ENCODE data around the gene ZNF672. TPM values are rescaled to one million over a fixed set of nuclear protein-coding genes. Genes with fewer than 3 reads are reported as not detected.

The ZNF672 gene
- total and polyA plus RNA-seq, 2 of the 13 experiments (the other 11 are each of a cell fraction or from before 2014, with no cell fraction given): 17.2 to 22.9 TPM

DNA sequence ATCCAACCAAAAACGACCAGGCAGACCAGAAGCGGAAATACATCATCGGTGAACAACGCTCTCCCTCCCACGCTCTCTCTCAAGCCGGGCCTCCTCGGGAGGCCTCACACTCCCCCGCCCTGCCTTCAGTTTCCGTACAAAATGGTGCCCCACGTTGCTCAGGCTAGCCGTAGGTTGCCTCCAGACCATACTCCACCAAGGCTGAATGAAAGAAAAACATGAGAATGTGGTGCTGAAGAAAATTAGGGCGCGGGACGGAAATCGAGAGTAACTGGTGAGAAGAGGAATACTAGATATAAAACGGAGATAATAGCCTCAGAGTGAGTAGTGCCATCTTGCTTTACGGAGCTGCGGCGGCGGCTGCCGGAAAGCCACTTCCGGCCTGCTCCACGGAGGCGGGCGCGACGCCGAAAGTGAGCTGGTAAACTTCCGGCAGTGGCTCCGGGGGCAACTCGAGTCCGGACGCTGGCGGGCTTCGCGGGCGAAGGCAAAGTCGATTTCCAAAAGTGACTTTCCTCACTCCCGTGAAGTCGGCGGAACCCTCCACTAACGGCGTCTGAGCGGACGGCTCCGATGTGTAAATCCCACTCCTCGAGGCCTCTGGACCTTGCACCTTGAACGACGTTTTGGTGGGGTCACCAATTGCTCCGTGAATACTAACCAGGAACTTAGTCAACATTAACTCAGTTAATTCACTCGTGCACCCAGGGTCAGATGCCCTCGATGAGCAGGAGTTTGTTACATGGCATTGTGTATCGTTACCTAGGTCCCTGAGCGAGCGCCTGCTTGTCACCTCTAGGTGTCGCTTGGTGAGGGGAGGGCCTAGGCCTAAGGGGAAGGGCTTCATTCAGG, 11.9 kb upstream of the ZNF672 start, which contains the start of gene SH3BP5L (continued):
- peak; percentile 25; the same call in 1 of the 2 replicates for TF ChIP-seq ZNF629 (CRISPR knock-in tag; conservative IDR thresholded peaks at IDR 0.05)
- no peak for TF ChIP-seq ZNF570 (CRISPR knock-in tag; IDR thresholded peaks at IDR 0.05; ENCODE audit: borderline replicate concordance)
- peak; percentile 55; the same call in 1 of the 2 replicates for TF ChIP-seq AHR (CRISPR knock-in tag; IDR thresholded peaks at IDR 0.05)
- peak; percentile 69 for TF ChIP-seq FOXJ3 (CRISPR knock-in tag; IDR thresholded peaks at IDR 0.05; ENCODE audit: borderline replicate concordance)
- no peak for TF ChIP-seq SAFB2 (CRISPR knock-in tag; IDR thresholded peaks at IDR 0.05; ENCODE audit: borderline replicate concordance, low read depth)
- peak; percentile 54 for TF ChIP-seq NFYC (CRISPR knock-in tag; IDR thresholded peaks at IDR 0.05)
- peak; percentile 47 for TF ChIP-seq NR2F6 (IDR thresholded peaks at IDR 0.05)
- no peak; the same call in 1 of the 2 replicates for TF ChIP-seq NR2F6 (CRISPR knock-in tag; IDR thresholded peaks at IDR 0.05)
- peak; percentile 88 for TF ChIP-seq MAZ (IDR thresholded peaks at IDR 0.05; ENCODE audit: borderline replicate concordance, low read depth, low read length)
- TF ChIP-seq MAZ (CRISPR knock-in tag; IDR thresholded peaks at IDR 0.05; ENCODE audit: low read depth): peak; percentile 75
- TF ChIP-seq, protein P1, sequence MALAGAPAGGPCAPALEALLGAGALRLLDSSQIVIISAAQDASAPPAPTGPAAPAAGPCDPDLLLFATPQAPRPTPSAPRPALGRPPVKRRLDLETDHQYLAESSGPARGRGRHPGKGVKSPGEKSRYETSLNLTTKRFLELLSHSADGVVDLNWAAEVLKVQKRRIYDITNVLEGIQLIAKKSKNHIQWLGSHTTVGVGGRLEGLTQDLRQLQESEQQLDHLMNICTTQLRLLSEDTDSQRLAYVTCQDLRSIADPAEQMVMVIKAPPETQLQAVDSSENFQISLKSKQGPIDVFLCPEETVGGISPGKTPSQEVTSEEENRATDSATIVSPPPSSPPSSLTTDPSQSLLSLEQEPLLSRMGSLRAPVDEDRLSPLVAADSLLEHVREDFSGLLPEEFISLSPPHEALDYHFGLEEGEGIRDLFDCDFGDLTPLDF (CRISPR knock-in tag; IDR thresholded peaks at IDR 0.05): peak; percentile 62; the same call in 1 of the 2 replicates
- TF ChIP-seq HMG20A (CRISPR knock-in tag; IDR thresholded peaks at IDR 0.05; ENCODE audit: borderline replicate concordance): peak; percentile 53; the same call in 1 of the 2 replicates
- TF ChIP-seq, protein P2, sequence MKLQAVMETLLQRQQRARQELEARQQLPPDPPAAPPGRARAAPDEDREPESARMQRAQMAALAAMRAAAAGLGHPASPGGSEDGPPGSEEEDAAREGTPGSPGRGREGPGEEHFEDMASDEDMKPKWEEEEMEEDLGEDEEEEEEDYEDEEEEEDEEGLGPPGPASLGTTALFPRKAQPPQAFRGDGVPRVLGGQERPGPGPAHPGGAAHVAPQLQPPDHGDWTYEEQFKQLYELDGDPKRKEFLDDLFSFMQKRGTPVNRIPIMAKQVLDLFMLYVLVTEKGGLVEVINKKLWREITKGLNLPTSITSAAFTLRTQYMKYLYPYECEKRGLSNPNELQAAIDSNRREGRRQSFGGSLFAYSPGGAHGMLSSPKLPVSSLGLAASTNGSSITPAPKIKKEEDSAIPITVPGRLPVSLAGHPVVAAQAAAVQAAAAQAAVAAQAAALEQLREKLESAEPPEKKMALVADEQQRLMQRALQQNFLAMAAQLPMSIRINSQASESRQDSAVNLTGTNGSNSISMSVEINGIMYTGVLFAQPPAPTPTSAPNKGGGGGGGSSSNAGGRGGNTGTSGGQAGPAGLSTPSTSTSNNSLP (IDR thresholded peaks at IDR 0.05; ENCODE audit: low read depth, low read length): peak; percentile 43; the same call in 1 of the 2 replicates
- peak; percentile 35; the same call in 1 of the 2 replicates for TF ChIP-seq ZKSCAN1 (IDR thresholded peaks at IDR 0.05; ENCODE audit: low read length)
- TF ChIP-seq, protein P3, sequence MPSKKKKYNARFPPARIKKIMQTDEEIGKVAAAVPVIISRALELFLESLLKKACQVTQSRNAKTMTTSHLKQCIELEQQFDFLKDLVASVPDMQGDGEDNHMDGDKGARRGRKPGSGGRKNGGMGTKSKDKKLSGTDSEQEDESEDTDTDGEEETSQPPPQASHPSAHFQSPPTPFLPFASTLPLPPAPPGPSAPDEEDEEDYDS (CRISPR knock-in tag; IDR thresholded peaks at IDR 0.05): peak; percentile 61; the same call in 1 of the 2 replicates
- TF ChIP-seq ZNF468 (CRISPR knock-in tag; IDR thresholded peaks at IDR 0.05): no peak
- peak; percentile 19; the same call in 1 of the 2 replicates for TF ChIP-seq STAG1 (CRISPR knock-in tag; IDR thresholded peaks at IDR 0.05)
- TF ChIP-seq, protein P4, sequence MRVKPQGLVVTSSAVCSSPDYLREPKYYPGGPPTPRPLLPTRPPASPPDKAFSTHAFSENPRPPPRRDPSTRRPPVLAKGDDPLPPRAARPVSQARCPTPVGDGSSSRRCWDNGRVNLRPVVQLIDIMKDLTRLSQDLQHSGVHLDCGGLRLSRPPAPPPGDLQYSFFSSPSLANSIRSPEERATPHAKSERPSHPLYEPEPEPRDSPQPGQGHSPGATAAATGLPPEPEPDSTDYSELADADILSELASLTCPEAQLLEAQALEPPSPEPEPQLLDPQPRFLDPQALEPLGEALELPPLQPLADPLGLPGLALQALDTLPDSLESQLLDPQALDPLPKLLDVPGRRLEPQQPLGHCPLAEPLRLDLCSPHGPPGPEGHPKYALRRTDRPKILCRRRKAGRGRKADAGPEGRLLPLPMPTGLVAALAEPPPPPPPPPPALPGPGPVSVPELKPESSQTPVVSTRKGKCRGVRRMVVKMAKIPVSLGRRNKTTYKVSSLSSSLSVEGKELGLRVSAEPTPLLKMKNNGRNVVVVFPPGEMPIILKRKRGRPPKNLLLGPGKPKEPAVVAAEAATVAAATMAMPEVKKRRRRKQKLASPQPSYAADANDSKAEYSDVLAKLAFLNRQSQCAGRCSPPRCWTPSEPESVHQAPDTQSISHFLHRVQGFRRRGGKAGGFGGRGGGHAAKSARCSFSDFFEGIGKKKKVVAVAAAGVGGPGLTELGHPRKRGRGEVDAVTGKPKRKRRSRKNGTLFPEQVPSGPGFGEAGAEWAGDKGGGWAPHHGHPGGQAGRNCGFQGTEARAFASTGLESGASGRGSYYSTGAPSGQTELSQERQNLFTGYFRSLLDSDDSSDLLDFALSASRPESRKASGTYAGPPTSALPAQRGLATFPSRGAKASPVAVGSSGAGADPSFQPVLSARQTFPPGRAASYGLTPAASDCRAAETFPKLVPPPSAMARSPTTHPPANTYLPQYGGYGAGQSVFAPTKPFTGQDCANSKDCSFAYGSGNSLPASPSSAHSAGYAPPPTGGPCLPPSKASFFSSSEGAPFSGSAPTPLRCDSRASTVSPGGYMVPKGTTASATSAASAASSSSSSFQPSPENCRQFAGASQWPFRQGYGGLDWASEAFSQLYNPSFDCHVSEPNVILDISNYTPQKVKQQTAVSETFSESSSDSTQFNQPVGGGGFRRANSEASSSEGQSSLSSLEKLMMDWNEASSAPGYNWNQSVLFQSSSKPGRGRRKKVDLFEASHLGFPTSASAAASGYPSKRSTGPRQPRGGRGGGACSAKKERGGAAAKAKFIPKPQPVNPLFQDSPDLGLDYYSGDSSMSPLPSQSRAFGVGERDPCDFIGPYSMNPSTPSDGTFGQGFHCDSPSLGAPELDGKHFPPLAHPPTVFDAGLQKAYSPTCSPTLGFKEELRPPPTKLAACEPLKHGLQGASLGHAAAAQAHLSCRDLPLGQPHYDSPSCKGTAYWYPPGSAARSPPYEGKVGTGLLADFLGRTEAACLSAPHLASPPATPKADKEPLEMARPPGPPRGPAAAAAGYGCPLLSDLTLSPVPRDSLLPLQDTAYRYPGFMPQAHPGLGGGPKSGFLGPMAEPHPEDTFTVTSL (CRISPR knock-in tag; IDR thresholded peaks at IDR 0.05; ENCODE audit: borderline replicate concordance): no peak; the same call in 1 of the 2 replicates
- TF ChIP-seq FOXO1 (CRISPR knock-in tag; IDR thresholded peaks at IDR 0.05): no peak; the same call in none of the 2 replicates

Measured in HepG2 (cell line).